Naive B cell (primary cell): Measurements from ENCODE around the gene CENPS. TPM values are rescaled to one million over a fixed set of nuclear protein-coding genes. Genes with fewer than 3 reads are reported as not detected.

Experiments
- ATAC-seq, 2 donors: fragments of 150-1000 bp; cut with Tn5 transposase; 2 replicates each; pipeline ENCODE4 v1.10.0; 2021; ENCODE audit warnings: low read depth in 2 of 2, mild to moderate bottlenecking in 2 of 2, moderate library complexity in 2 of 2
- DNase-seq: peaks from one replicate; pipeline ENCODE4 v3.0.0; 2022
- H3K27ac Mint-ChIP-seq, 6 donors: one replicate each; pipeline ENCODE4 v1.8.0; 2020 to 2022; ENCODE audit warnings: mild to moderate bottlenecking in 6 of 6, mixed read lengths in 6 of 6, moderate library complexity in 5 of 6, inconsistent platforms in 2 of 6
- H3K27me3 Mint-ChIP-seq, 3 donors: one replicate each; pipeline ENCODE4 v1.8.0; 2021 to 2022; ENCODE audit warnings: mixed read lengths in 3 of 3, mild to moderate bottlenecking in 1 of 3
- H3K36me3 Mint-ChIP-seq, 2 donors: one replicate each; pipeline ENCODE4 v1.8.0; 2020 to 2022; ENCODE audit warnings: mixed read lengths in 2 of 2, inconsistent platforms in 1 of 2, mild to moderate bottlenecking in 1 of 2
- H3K4me1 Mint-ChIP-seq, 3 donors: one replicate each; pipeline ENCODE4 v1.8.0; 2020 to 2022; ENCODE audit warnings: mixed read lengths in 3 of 3, inconsistent platforms in 1 of 3, mild to moderate bottlenecking in 1 of 3, moderate library complexity in 1 of 3
- H3K4me3 Mint-ChIP-seq, 8 donors: one replicate each; pipeline ENCODE4 v1.8.0; 2020 to 2022; ENCODE audit warnings: mild to moderate bottlenecking in 8 of 8, mixed read lengths in 8 of 8, moderate library complexity in 8 of 8, inconsistent platforms in 2 of 8
- H3K9me3 Mint-ChIP-seq, 7 donors: one replicate each; pipeline ENCODE4 v1.8.0; 2020 to 2022; ENCODE audit warnings: mixed read lengths in 7 of 7, mild to moderate bottlenecking in 5 of 7, inconsistent platforms in 2 of 7, moderate library complexity in 1 of 7
- polyA plus RNA-seq, 6 donors: library from polyadenylated mRNA; unstranded; fragments of 300-500 nt; fragmentation: Illumina TruSeq; gene quantifications; one replicate each; pipeline ENCODE4 v1.2.3, GENCODE V29; 2021; ENCODE audit warnings: low read depth in 6 of 6

The CENPS gene
- 10 to 100 TPM; 10.1 to 21.3 (median 14.2) TPM for polyA plus RNA-seq

DNA sequence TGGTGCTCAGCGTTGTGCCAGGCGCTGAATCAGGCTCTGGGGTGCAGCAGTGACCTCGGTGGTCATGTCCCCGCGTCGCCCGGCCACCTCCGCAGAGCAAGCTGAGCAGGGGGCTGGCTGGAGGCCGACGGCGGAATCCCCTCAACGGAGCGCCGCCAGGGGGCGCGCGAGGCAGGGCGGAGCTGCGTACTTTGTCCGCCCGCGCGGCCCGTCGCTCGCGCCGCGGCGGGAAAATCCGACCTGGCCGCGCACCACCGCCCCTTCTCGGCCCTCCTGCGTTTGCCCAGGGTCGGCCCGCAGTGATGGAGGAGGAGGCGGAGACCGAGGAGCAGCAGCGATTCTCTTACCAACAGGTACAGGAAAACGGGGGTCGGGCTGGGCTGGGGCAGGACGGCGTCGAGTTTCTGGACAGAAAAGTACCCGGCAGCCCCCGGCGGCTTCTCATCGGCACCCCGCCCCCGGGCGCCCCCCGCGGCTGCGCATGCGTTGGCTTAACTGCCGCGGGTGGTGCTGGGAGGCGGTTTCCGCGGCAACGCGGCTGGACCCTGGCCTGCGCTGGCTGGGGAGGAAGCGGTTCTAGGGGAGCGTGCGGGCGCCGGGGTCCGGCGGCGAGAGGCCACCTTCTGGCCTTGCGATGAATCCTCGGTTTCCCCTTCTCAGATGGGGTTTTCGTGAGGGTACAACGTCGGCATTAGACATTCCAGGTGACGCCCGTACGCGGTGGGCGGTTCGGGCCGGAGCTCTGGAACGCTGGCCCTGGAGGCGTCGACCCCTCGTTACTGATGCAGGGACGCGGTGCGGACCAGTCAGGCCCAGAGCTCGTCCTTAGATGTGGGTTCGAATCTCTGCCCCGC is at the start of gene CENPS:
Gene CENPS, plus strand, starts transcription at position 218 of the 854 bp plus-strand sequence. Its CDS starts 85 bp downstream, at position 303.
- H3K9me3 Mint-ChIP-seq, result no peaks in the 10 kb centered on the region
- no peaks in the 10 kb centered on the region for H3K36me3 Mint-ChIP-seq
- H3K4me3 Mint-ChIP-seq, result peak within 1 kb of the TSS; percentile 90 to 96 (median 94)
- H3K27me3 Mint-ChIP-seq, result no peaks in the 10 kb centered on the region
- ATAC-seq (peak; percentile 80 to 81), DNase-seq (peak; percentile 94)
- H3K27ac Mint-ChIP-seq, result peak within 1 kb of the TSS; percentile 96 to 100 (median 98)
- H3K4me1 Mint-ChIP-seq, result peaks cover 9 to 38% (median 14%) of the 10 kb centered on the region in 3 donors

GRCh38 chr1:10380594-10381275 is 49.5 kb upstream of the CENPS start:
- no peak overlapping the region for H3K4me3 Mint-ChIP-seq
- H3K4me1 Mint-ChIP-seq, result peaks cover 0 to 6% (median 4%) of the 10 kb centered on the region in 3 donors
- no peak for ATAC-seq
- no peaks in the 10 kb centered on the region for H3K9me3 Mint-ChIP-seq
- no peak for DNase-seq
- no peaks in the 10 kb centered on the region for H3K27me3 Mint-ChIP-seq
- H3K27ac Mint-ChIP-seq, result no peak overlapping the region
- H3K36me3 Mint-ChIP-seq, result no peaks in the 10 kb centered on the region

GRCh38 chr1:10383630-10384029 is 46.6 kb upstream of the CENPS start:
- DNase-seq (no peak), ATAC-seq (no peak)
- H3K4me1 Mint-ChIP-seq, result peaks cover 8 to 10% (median 8%) of the 10 kb centered on the region in 3 donors
- H3K9me3 Mint-ChIP-seq, result no peaks in the 10 kb centered on the region
- H3K4me3 Mint-ChIP-seq, result no peak overlapping the region
- no peak overlapping the region for H3K27ac Mint-ChIP-seq
- no peaks in the 10 kb centered on the region for H3K36me3 Mint-ChIP-seq
- no peaks in the 10 kb centered on the region for H3K27me3 Mint-ChIP-seq

DNA sequence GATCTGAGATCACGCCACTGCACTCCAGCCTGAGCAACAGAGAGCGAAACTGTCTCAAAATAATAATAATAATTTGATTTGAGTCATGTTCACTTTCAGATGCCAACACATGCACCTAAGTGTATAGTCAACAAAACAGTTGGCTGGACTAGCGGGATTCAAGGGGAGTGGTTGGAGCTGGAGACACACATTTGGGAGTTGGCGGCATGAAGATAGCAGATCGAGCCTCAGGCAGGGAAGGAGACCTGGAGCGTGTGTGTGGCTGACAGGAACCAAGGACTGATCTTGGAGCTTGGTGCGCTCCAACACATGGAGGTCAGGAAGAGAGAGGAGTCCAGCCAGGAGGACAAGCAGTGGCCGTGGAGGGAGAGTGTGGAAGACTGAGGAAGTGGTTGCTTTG is 46.0 kb upstream of the CENPS start:
- H3K4me3 Mint-ChIP-seq, result no peak overlapping the region
- no peak for DNase-seq
- H3K36me3 Mint-ChIP-seq, result no peaks in the 10 kb centered on the region
- no peak for ATAC-seq
- no peaks in the 10 kb centered on the region for H3K9me3 Mint-ChIP-seq
- peaks cover 9 to 10% (median 9%) of the 10 kb centered on the region in 3 donors for H3K4me1 Mint-ChIP-seq
- H3K27me3 Mint-ChIP-seq, result no peaks in the 10 kb centered on the region
- H3K27ac Mint-ChIP-seq, result no peak overlapping the region

DNA sequence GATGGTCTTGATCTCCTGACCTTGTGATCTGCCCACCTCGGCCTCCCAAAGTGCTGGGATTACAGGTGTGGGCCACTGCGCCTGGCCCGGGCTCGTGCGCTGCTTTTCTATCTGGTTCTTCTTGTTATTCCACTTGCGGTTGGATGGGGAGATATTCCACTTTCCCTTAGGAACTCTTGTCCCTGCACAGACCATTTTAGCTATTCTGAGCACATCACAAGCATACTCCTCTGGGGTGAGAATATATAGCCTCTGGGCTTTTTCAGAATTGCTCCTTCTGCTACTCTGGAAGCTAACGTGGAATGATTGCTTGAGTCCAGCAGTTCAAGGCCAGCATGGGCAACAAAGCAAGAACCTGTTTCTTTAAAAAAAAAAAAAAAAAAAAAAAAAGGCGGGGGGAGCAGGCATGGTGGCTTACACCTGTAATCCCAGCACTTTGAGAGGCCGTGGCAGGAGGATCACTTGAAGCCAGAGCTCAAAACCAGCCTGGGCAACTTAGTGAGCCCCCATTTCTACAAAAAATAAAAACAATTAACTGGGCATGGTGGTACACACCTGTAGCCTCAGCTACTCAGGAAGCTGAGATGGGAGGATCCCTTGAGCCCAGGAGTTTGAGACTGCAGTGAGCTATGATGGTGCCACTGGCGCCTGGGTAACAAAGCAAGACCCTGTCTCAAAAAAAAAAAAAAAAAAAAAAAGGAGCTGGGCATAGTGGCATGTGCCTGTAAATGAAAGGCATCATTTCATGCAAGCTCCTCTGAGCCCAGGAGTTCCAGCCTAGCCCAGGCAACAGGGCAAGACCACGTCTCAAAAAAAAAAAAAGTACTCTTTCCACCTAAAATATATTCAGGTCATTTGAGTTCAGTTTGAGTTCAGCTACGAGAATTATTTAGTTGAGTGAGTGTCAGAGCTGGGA is 43.2 kb upstream of the CENPS start:
- Mint-ChIP-seq H3K27me3 (no peaks in the 10 kb centered on the region), H3K27ac (no peak overlapping the region), H3K36me3 (no peaks in the 10 kb centered on the region), H3K4me3 (no peak overlapping the region), H3K9me3 (peaks cover 0 to 2% (median 0%) of the 10 kb centered on the region in 7 donors), H3K4me1 (peaks cover 9 to 10% (median 9%) of the 10 kb centered on the region in 3 donors)
- no peak for DNase-seq
- ATAC-seq, result no peak

DNA sequence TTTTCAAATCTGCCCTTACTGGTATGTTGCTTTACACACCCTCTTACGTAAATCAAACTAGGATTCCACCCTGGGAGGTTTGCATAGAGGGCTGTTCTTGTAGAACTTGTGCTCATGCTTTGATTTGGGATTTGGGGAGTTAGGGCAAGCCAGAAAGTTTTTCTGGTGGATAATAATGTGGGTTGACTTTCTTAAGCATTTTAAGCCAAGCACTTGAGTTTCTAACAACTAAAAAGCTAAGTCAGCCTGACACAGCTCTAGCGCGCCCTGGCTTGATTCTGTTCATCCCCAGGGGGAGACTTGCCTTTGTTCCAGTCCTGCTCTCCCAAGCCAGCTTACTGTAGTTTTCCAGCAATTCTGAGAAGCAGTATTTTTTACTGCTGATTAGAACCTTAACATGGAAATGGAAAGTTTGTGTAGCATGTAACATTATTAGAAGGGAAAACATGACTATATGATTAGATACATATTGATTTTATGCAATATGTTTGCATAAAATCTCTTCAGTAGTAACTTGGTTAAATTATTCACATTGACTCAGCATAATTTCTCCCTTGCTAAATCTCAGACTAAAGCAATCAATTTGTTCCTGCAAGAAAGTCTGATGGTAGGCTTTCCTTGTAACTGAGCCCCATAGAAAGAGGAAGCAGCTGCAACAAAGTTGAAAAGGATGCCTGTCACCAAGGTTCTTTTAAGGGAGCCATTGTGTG is 42.4 kb upstream of the CENPS start:
- Mint-ChIP-seq H3K4me3 (no peak overlapping the region), H3K9me3 (peaks cover 0 to 2% (median 0%) of the 10 kb centered on the region in 7 donors), H3K36me3 (no peaks in the 10 kb centered on the region), H3K27me3 (no peaks in the 10 kb centered on the region), H3K27ac (peak overlapping the region in 2 of 6 donors; percentile 30 to 39), H3K4me1 (peaks cover 9 to 10% (median 9%) of the 10 kb centered on the region in 3 donors)
- ATAC-seq (peak; percentile 75 to 81), DNase-seq (peak; percentile 12)

DNA sequence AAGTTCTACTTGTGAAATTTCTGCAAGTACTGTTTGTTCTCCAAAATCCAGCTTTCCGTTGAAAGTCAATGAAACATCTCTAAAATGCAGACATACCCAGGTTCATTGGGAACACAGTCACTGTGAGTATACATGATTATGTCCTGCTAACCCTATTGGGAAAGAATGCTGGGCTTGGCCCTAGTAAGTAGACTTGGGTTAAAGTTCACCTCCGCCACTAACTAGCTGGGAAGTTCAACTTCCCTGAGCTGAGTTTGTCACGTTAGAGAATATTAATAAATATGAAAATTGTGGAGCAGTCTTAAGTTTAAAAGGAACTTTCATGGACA is 41.9 kb upstream of the CENPS start:
- Mint-ChIP-seq H3K27ac (peak overlapping the region in 2 of 6 donors; percentile 20 to 39), H3K27me3 (no peaks in the 10 kb centered on the region), H3K4me1 (peaks cover 9 to 10% (median 9%) of the 10 kb centered on the region in 3 donors), H3K9me3 (peaks cover 0 to 2% (median 0%) of the 10 kb centered on the region in 7 donors), H3K4me3 (no peak overlapping the region), H3K36me3 (no peaks in the 10 kb centered on the region)
- ATAC-seq, result no peak
- DNase-seq, result no peak

DNA sequence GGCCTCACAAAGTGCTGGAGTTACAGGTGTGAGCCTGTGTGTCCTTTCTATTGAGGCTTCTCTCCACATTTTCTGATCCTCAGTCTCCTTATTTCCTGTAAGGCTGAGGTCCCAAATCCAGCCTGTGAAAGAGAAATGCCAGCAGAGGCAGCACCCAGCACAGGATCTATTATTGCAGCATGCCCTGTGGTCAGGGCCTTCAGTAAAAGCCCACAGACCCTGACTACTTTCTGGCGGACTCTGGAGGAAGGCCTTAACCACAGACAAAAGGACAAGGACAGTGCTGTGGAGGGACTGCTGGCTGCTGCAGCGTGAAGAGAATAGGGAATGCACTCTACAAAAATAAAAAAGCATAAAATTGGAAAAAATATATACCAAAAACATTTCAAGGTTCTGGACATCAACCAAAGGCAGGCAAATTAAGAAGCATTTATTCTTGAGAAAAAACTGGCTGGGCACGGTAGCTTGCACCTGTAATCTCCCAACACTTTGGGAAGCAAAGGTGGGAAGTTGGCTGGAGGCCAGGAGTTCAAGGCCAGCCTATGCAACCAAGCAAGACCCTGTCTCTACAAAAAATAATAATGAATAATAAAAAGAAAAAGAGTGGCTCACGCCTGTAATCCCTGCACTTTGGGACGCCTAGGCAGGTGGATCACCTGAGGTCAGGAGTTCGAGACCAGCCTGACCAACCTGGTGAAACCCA is 40.8 kb upstream of the CENPS start:
- DNase-seq, result no peak
- Mint-ChIP-seq H3K9me3 (peaks cover 0 to 6% (median 5%) of the 10 kb centered on the region in 7 donors), H3K4me1 (peaks cover 9 to 10% (median 9%) of the 10 kb centered on the region in 3 donors), H3K4me3 (no peak overlapping the region), H3K27ac (no peak overlapping the region), H3K27me3 (no peaks in the 10 kb centered on the region), H3K36me3 (no peaks in the 10 kb centered on the region)
- ATAC-seq, result no peak

- H3K36me3 Mint-ChIP-seq, result no peaks in the 10 kb centered on the region
- H3K27me3 Mint-ChIP-seq, result no peaks in the 10 kb centered on the region
- ATAC-seq (no peak), DNase-seq (no peak)
- peaks cover 0 to 6% (median 4%) of the 10 kb centered on the region in 7 donors for H3K9me3 Mint-ChIP-seq
- H3K27ac Mint-ChIP-seq, result no peak overlapping the region
- peaks cover 10 to 22% (median 15%) of the 10 kb centered on the region in 3 donors for H3K4me1 Mint-ChIP-seq
- peak overlapping the region in 7 of 8 donors; percentile 1 to 91 (median 15) for H3K4me3 Mint-ChIP-seq
Measured at GRCh38 chr1:10396870-10397269, 33.4 kb upstream of the CENPS start.

DNA sequence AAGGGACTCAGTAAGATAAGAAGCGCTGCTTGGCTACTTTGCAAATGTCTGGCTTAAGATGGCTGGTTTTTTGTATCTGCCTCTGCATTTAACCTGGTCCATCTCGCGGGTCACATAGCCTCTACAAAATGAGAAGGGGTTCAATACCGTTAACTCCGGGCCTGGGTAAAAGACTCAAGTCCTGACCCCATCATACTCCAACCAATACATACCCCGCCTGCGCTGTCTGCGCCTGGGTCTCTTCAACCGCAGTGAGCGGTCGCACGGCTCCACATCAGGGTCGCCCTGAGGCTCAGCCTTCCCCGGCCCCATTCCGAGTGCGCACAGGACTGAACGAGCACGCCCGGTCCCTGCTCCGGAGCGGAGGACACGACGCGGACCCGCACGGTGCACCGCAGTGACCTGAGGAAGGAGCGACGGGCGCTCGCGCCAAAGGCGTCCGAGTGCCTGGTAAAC is 31.9 kb upstream of the CENPS start:
- DNase-seq, result no peak
- ATAC-seq, result peak; percentile 13 to 18
- H3K36me3 Mint-ChIP-seq, result no peaks in the 10 kb centered on the region
- no peaks in the 10 kb centered on the region for H3K27me3 Mint-ChIP-seq
- peaks cover 0 to 6% (median 3%) of the 10 kb centered on the region in 7 donors for H3K9me3 Mint-ChIP-seq
- H3K4me3 Mint-ChIP-seq, result peak overlapping the region; percentile 91 to 98 (median 96)
- peaks cover 10 to 22% (median 15%) of the 10 kb centered on the region in 3 donors for H3K4me1 Mint-ChIP-seq
- peak overlapping the region in 5 of 6 donors; percentile 35 to 94 (median 85) for H3K27ac Mint-ChIP-seq

- Mint-ChIP-seq H3K4me1 (peaks cover 10 to 22% (median 15%) of the 10 kb centered on the region in 3 donors), H3K27me3 (no peaks in the 10 kb centered on the region), H3K9me3 (peaks cover 0 to 4% (median 3%) of the 10 kb centered on the region in 7 donors), H3K4me3 (peak within 1 kb of the TSS; percentile 91 to 98 (median 96)), H3K36me3 (peaks cover 0 to 5% of the 10 kb centered on the region in 2 donors), H3K27ac (peak within 1 kb of the TSS; percentile 76 to 96 (median 85))
- peak; percentile 94 to 95 for ATAC-seq
- DNase-seq, result peak; percentile 94
Measured at GRCh38 chr1:10398734-10399443, 31.3 kb upstream of the CENPS start, which contains the start of gene PGD. Gene PGD, plus strand, starts transcription at chr1:10399064. Its CDS starts 54 bp downstream, at chr1:10399118.
